Body of pancreas (tissue), 4 donors: ENCODE results near the gene SELE.

Experiments
- POLR2A ChIP-seq, 3 donors: fragments of 450-650 bp; IDR thresholded peaks; one replicate each; pipeline ENCODE4 v1.6.1; 2016; ENCODE audit warnings: antibody characterized with exemption in 3 of 3, mild to moderate bottlenecking in 2 of 3
- TF ChIP-seq, protein P1 (sequence below), 7 experiments: fragments of 450-650 bp in 4 of 7; fragments of 200-600 bp in 3 of 7; sonication (generic) in 3 of 7; IDR thresholded peaks; one replicate each; pipeline ENCODE4 v1.5.1; 2016 to 2019; ENCODE audit warnings: antibody characterized with exemption in 7 of 7

DNA sequence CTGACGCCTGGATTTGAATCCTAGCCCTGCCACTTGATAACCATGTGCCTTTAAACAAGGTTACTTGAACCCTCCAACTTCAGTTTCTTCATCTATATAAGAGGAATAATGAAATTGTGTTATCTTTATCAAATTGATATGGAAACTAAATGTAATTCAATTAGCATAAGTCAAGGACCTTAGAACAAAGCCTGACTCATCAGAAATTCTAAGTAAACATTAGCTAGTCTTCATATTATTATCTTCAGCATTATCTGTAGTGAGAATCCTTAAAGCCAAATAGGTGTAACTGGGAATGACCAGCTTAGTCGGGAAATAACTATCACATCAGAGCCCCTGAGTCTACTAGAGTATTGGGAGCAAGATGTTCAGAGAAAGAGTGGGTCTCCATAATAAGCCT is 29.1 kb downstream of the SELE start:
- TF ChIP-seq, protein P1, sequence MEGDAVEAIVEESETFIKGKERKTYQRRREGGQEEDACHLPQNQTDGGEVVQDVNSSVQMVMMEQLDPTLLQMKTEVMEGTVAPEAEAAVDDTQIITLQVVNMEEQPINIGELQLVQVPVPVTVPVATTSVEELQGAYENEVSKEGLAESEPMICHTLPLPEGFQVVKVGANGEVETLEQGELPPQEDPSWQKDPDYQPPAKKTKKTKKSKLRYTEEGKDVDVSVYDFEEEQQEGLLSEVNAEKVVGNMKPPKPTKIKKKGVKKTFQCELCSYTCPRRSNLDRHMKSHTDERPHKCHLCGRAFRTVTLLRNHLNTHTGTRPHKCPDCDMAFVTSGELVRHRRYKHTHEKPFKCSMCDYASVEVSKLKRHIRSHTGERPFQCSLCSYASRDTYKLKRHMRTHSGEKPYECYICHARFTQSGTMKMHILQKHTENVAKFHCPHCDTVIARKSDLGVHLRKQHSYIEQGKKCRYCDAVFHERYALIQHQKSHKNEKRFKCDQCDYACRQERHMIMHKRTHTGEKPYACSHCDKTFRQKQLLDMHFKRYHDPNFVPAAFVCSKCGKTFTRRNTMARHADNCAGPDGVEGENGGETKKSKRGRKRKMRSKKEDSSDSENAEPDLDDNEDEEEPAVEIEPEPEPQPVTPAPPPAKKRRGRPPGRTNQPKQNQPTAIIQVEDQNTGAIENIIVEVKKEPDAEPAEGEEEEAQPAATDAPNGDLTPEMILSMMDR (IDR thresholded peaks at IDR 0.05): no peak
- no peak for TF ChIP-seq POLR2A (IDR thresholded peaks at IDR 0.05)
